Gastroesophageal sphincter (tissue), 4 donors: ENCODE data around the gene ARMC12. TPM values are rescaled to one million over a fixed set of nuclear protein-coding genes. Genes with fewer than 3 reads are reported as not detected.
"Not testable (repeated sequence)": the region's sequence is repeated elsewhere in the genome, so short reads cannot be mapped to it uniquely, and the experiment has no call there.

Experiments used
- ATAC-seq: fragments of 150-250 bp; one replicate; pipeline ENCODE4 v1.9.1; 2016; ENCODE audit warnings: mild to moderate bottlenecking, moderate library complexity
- H3K27ac ChIP-seq, 4 donors: fragments of 200-600 bp; sonication (generic) in 3 of 4; 1 replicate in 3 of 4; 2 replicates in 1 of 4; pipeline ENCODE4 v1.5.1; 2016 to 2019
- H3K27me3 ChIP-seq: fragments of 200-600 bp; sonication (generic); one replicate; pipeline ENCODE4 v1.5.1; 2019
- H3K36me3 ChIP-seq, 2 donors: fragments of 200-600 bp; sonication (generic); one replicate each; pipeline ENCODE4 v1.5.1; 2019; ENCODE audit warnings: control low read depth in 1 of 2
- H3K4me1 ChIP-seq, 3 donors: fragments of 200-600 bp; sonication (generic); 1 replicate in 2 of 3; 2 replicates in 1 of 3; pipeline ENCODE4 v1.5.1; 2016 to 2019; ENCODE audit warnings: control low read depth in 2 of 3
- H3K4me3 ChIP-seq, 2 donors: fragments of 200-600 bp; sonication (generic); one replicate each; pipeline ENCODE4 v1.5.1; 2019; ENCODE audit warnings: mild to moderate bottlenecking in 1 of 2, moderate library complexity in 1 of 2
- H3K9me3 ChIP-seq, 3 donors: fragments of 200-600 bp; sonication (generic); one replicate each; pipeline ENCODE4 v1.5.1; 2017 to 2019; ENCODE audit warnings: control low read depth in 2 of 3
- CTCF ChIP-seq, 4 experiments: fragments of 200-600 bp in 2 of 4; fragments of 450-650 bp in 2 of 4; sonication (generic) in 1 of 4; IDR thresholded peaks; one replicate each; pipeline ENCODE4 v1.5.1; 2017 to 2019; ENCODE audit warnings: antibody characterized with exemption in 4 of 4, mild to moderate bottlenecking in 2 of 4, moderate library complexity in 2 of 4
- EP300 ChIP-seq: sonication (generic); formaldehyde crosslinking; IDR thresholded peaks from one replicate; pipeline ENCODE4 v1.6.1; 2017; ENCODE audit warnings: antibody characterized with exemption, mild to moderate bottlenecking
- POLR2A ChIP-seq, 2 donors: fragments of 450-650 bp; IDR thresholded peaks; one replicate each; pipeline ENCODE4 v1.6.1; 2017; ENCODE audit warnings: antibody characterized with exemption in 2 of 2, mild to moderate bottlenecking in 2 of 2, moderate library complexity in 1 of 2
- POLR2AphosphoS5 ChIP-seq: sonication (generic); formaldehyde crosslinking; IDR thresholded peaks from one replicate; pipeline ENCODE4 v1.6.1; 2017; ENCODE audit warnings: antibody characterized with exemption
- WGBS, 2 donors: methylation state at CpG; one replicate each; pipeline ENCODE4 v1.1.5; 2018; ENCODE audit warnings: low coverage in 1 of 2; 5-methylcytosine and 5-hydroxymethylcytosine counted together
- total RNA-seq, 4 donors: library from RNA; depleted of rRNA; stranded (reverse); fragments of >200 nt; gene quantifications; one replicate each; pipeline ENCODE4 v1.1.0, GENCODE V29; 2016

Gene ARMC12
- total RNA-seq, 4 donors from 2014 or later, result 0.54 to 1.5 TPM; not detected in 2

- WGBS, 2 donors, result 0% methylated on average over 4 of the region's 23 CpGs; no CpG with 5 or more reads in 1 of the 2 donors
- Histone ChIP-seq H3K27me3 (no peaks in the 10 kb centered on the region), H3K27ac (peak overlapping the region; percentile 89 to 100 (median 96)), H3K4me3 (peak overlapping the region; percentile 34 to 78), H3K9me3 (no peaks in the 10 kb centered on the region), H3K36me3 (no peaks in the 10 kb centered on the region), H3K4me1 (peaks cover 32 to 93% (median 60%) of the 10 kb centered on the region in 3 donors)
- TF ChIP-seq POLR2AphosphoS5 (peak; percentile 91), POLR2A (IDR thresholded peaks at IDR 0.05) (peak; percentile 82 to 87), CTCF (IDR thresholded peaks at IDR 0.05) (peak in 1 of 4 experiments; percentile 20), EP300 (peak; percentile 18)
- peak; percentile 58 for ATAC-seq
Observed at GRCh38 chr6:35731414-35731735, 5.5 kb upstream of the ARMC12 start.

- Histone ChIP-seq H3K9me3 (no peaks in the 10 kb centered on the region), H3K4me1 (peaks cover 32 to 93% (median 54%) of the 10 kb centered on the region in 3 donors), H3K27ac (peak overlapping the region; percentile 89 to 100 (median 96)), H3K36me3 (no peaks in the 10 kb centered on the region), H3K4me3 (peak overlapping the region; percentile 34 to 78), H3K27me3 (no peaks in the 10 kb centered on the region)
- WGBS, 2 donors, result 0% methylated on average over 1 to 10 of the region's 61 CpGs
- ATAC-seq, result peak; percentile 66
- TF ChIP-seq CTCF (IDR thresholded peaks at IDR 0.05) (peak in 1 of 4 experiments; percentile 23), POLR2A (IDR thresholded peaks at IDR 0.05) (peak in 1 of 2 donors; percentile 18), POLR2AphosphoS5 (peak; percentile 90), EP300 (peak; percentile 81)
Observed at GRCh38 chr6:35731736-35732532, 4.9 kb upstream of the ARMC12 start.

- TF ChIP-seq EP300 (no peak), CTCF (IDR thresholded peaks at IDR 0.05) (no peak), POLR2A (IDR thresholded peaks at IDR 0.05) (no peak), POLR2AphosphoS5 (no peak)
- H3K4me1 ChIP-seq, result peaks cover 27 to 84% (median 44%) of the 10 kb centered on the region in 3 donors
- ATAC-seq, result no peak
- H3K36me3 ChIP-seq, result no peaks in the 10 kb centered on the region
- peak overlapping the region; percentile 89 to 100 (median 96) for H3K27ac ChIP-seq
- H3K27me3 ChIP-seq, result no peaks in the 10 kb centered on the region
- no peak overlapping the region for H3K4me3 ChIP-seq
- no peaks in the 10 kb centered on the region for H3K9me3 ChIP-seq
- 82 to 100% methylated on average over 2 to 3 of the region's 8 CpGs for WGBS, 2 donors
Observed at GRCh38 chr6:35733633-35734032, 3.2 kb upstream of the ARMC12 start.

- H3K36me3 ChIP-seq, H3K27me3 ChIP-seq, ATAC-seq, H3K9me3 ChIP-seq, H3K4me3 ChIP-seq: not testable (repeated sequence)
- peaks cover 20 to 77% (median 37%) of the 10 kb centered on the region in 3 donors for H3K4me1 ChIP-seq
- peak overlapping the region in 3 of 4 donors; percentile 94 to 100 (median 98) for H3K27ac ChIP-seq
- WGBS, 2 donors, result 90 to 100% methylated on average over 2 to 6 of the region's 12 CpGs
Observed at GRCh38 chr6:35734319-35734718, 2.5 kb upstream of the ARMC12 start.

- WGBS, 2 donors, result 80% methylated on average over 2 of the region's 3 CpGs; no CpG with 5 or more reads in 1 of the 2 donors
- H3K36me3 ChIP-seq, result no peaks in the 10 kb centered on the region
- H3K4me3 ChIP-seq, result no peak overlapping the region
- H3K9me3 ChIP-seq, result no peaks in the 10 kb centered on the region
- peak overlapping the region in 1 of 4 donors; percentile 98 for H3K27ac ChIP-seq
- TF ChIP-seq EP300 (no peak), CTCF (IDR thresholded peaks at IDR 0.05) (no peak), POLR2AphosphoS5 (no peak), POLR2A (IDR thresholded peaks at IDR 0.05) (no peak)
- peaks cover 9 to 66% (median 26%) of the 10 kb centered on the region in 3 donors for H3K4me1 ChIP-seq
- no peak for ATAC-seq
- H3K27me3 ChIP-seq, result no peaks in the 10 kb centered on the region
Observed at GRCh38 chr6:35735452-35735851, 1.4 kb upstream of the ARMC12 start.
